Raji (cell line): ENCODE data around the gene CD1B.

Experiments used
- POLR2A ChIP-seq: IDR thresholded peaks from 2 replicates; pipeline ENCODE4 v1.6.1; 2011; ENCODE audit warnings: low read depth, low read length, control low read depth; ENCODE audit not compliant: insufficient read depth

Gene CD1B

DNA sequence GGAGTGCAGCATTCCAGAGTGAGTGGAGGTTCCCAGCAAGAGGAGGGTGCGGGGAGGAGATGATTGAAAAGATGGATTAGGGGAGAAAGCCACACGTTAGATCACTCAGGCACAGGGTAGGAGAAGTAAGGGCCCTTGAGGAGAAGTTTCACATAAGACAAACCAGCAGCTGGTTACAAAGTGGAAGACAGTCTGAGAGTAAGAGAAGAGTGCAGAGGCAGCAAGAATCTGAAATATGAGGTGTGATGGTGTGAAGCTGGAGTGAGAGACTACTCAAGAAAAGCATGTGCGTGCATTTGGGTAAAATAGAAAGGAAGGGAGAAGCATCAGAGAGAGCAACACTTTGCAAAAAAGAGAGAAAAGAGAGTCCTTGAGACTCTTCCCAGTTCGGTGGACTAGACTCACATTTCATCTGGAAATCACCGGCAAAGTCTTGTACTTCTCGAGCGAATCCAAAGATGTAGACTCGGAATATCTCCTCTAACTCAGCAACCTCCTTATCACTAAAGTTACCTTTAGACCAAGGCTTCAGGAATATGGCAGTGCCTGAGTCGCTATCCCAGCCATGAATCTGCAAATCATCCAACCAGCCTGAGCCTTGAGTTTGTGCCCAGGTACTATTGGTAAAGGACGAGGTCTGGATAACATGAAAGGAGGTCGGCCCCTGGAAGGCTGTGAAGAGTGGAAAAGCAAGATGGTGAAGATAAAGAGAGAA is 783 bp downstream of the CD1B start:
- no peak for TF ChIP-seq POLR2A

DNA sequence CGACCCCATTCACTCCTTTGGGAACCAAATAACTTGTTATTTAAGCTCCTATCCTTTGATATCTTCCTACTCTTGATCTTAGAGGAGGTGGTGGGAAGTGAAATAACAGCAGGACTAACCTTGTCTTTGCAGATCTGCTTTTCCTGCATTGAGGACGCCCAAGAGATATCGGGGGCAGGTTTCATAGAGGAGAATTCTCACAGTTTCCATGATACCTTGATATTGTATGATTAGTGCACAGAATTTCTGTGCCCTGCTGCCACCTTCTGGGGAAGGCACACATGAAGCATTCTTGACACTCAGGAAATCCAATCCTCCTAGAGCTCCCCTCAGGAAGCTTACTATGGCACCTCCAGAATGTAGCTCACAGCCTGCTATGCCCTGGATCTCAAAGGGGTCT is 1.6 kb downstream of the CD1B start:
- no peak for TF ChIP-seq POLR2A

DNA sequence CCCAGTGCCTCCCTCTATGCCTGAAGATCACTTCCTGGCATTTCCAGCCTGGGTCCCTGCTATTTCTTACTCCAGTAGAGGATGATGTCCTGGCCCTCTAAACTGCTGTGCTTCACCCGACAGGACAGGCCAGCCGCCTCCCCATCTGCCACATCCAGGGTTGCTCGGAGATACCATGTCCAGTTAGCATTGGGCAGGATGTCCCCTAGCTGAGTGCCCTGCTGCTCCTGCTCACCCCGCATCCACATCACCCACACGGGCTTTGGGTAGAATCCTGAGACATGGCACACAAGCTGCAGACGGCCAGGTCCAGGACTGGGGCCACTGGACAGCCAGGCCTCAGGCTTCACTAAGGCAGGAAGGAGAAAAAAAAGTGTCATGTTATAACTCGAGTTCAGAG is 2.0 kb downstream of the CD1B start:
- no peak for TF ChIP-seq POLR2A

DNA sequence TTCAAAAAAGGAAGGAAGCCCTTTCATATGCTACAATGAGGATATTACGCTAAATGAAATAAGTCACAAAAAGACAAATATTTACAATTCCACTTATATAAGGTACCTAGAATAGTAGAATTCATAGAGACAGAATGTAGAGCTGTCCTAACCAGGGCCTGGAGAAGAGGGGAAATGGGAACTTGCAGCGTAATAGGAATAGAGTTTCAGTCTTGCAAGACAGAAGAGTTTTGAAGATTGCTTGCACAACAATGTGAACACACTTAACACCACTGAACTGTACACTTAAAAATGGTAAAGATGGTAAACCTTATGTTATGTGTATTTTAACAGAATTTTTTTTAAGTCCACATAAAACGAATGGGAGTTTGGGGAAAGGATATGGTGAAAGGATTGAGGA is 2.9 kb downstream of the CD1B start:
- no peak for TF ChIP-seq POLR2A

DNA sequence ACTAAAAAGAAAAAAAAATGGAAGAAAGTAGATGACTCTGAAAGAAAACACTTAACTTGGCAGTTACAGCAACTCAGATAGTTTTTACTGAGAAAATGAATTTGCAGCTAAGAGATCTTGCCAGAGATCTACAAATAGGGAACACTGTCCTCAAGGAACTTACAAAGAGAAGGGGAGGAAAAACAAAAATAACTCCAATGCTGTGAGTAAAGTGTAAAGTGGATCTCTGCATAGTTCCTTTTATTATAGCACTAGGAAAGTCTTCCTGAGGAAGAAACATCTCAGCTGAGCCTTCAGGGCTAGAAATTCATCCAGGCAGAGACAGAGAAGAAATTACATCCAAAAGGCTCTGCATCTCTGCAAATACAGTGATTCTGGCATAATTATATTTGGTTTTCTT is 3.9 kb downstream of the CD1B start:
- no peak for TF ChIP-seq POLR2A

DNA sequence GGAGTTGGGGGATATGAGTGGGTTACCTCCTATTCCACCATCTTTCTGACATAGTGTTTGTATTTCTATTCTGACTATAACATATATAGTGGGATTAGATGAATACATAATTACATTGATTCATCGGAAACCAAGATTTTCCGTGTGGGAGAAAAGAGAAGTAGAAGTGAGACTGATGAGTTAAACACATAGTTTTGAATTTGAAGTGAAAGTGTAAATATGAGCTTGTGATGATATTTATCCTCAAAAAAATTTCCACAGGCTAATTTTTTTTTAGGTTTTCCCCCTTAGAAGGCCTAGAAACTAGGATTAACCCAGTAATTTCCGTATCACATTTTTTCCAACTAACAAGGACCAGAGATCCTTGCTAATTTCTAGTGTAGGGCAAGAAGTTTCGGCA is 6.9 kb downstream of the CD1B start:
- TF ChIP-seq POLR2A, result no peak

DNA sequence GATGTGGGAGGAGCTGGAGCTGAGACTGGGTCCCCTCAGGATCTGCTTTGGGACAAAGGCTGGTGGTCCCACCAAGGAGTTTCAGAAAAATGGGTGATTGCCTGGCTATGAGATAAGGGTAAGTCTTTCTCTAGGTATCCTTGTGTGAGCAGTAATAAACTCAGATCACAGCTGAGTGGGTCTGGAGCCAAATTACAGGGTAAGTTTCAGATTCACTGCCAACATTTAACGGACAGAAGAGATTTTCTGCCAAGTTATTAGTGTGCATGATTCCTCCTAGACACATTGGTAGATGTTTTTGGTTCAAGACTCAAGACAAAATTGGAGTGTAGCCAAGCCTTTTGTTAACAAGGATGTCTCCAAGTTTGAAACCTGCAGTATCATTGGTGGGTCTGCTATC is 7.5 kb downstream of the CD1B start:
- no peak for TF ChIP-seq POLR2A

DNA sequence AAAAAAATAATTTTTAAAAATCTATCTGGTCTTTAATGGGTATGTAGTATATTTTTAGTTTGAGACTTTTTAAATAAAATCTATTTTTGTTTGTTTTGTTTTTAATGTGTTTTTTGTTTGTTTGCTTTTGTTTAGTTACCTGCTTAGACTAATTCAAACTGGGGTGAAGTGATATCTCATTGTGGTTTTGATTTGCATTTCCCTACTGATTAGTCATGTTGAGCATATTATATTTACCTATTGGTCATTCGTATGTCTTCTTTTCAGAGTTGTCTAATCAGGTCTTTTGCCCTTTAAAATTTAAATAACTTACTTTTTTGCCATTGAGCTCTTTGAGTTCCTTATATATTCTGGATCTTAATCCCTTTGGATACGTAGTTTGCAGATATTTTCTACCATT is 20.3 kb downstream of the CD1B start:
- TF ChIP-seq POLR2A, result no peak

DNA sequence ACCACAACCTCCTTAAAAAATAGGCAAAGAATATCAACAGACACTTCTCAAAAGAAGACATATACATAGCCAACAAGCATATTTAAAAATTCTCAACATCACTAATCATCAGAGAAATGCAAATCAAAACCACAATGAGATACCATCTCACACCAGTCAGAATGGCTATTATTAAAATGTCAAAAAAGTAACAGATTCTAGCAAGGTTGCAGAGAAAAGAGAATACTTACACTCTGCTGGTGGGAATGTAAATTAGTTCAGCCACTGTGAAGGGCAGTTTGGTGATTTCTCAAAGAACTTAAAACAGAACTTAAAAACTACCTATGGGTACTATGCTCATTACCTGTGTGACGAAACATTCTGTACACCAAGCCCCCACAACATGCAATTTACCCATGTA is 20.7 kb downstream of the CD1B start:
- no peak for TF ChIP-seq POLR2A

DNA sequence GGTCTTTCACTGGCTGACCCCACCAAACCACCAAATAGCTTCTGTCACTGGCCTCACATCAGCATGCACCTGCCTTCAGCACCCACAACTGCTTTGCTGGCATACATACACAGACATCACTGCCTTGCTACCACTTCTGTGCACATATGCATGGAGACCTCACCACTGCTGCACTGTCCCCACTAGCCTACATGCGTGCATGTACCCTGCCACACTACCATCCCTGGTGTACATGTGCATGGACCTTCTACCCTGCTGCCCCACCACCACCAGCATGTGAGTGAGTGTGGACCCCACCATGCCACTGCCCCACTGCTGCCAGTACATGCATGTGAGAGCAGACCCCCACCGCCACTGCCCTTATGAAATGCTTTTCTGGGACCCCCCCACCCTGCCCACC is 35.5 kb downstream of the CD1B start:
- no peak for TF ChIP-seq POLR2A

DNA sequence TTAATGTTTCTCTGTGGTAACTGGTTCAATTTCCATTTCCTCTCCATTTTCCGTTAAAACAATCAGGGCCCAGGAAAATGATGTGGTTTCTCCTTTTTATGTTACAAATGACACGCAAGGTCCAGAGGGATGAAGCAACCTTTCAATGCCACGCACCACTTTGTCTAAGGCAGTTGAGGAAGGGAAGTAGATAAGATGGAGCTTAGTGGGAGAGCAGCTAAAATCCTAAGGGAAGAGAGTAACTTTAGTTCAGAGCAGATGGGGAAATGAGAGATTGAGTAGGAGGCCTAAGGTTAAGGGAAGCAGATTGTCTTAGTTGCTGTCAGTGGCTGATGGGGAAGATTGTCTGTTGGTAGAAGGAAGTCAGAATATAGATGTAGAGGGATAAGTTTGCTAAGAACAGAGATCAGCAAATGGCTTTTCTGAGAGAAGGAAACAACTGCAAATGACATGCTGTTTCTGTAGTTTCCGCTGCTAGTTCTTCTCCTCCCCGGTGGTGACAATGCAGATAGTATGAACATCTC is 40.9 kb downstream of the CD1B start:
- no peak for TF ChIP-seq POLR2A

DNA sequence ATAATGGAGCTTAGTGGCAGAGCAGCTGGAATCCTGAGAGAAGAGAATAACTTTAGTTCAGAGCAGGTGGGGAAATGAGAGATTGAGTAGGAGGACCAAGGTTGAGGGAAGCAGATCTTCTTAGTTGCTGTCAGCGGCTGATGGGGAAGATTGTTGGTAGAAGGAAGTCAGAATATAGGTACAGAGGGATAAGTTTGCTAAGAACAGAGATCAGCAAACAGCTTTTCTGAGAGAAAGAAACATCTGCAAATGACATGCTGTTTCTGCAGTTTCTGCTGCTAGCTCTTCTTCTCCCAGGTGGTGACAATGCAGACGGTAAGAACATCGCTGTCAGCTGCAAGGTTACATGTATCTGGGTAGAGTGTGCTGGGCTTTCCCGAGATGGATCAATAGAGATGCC is 41.5 kb downstream of the CD1B start, which contains the start of gene CD1C:
Gene CD1C, plus strand, starts transcription at position 113 of the 400 bp plus-strand sequence. Its CDS starts 142 bp downstream, at position 255.
- no peak for TF ChIP-seq POLR2A

DNA sequence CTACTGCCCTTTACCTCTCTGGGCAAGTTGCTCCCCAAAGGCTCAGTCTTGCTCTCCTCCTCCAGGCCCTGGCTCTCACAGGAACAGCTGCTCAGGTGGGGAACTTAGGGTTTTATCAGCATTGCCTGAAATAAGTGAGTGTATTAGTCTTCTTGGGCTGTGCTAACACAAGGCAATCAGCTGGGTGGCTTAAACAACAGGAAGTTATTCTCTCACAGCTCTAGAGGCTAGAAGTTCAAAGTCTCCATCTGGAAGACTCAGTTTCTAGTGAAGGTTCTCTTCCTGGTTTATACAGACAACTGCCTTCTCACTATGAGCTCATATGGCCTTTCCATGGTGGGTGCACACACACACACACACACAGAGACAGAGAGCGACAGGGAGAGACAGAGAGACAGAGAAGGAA is 44.4 kb downstream of the CD1B start:
- no peak for TF ChIP-seq POLR2A

DNA sequence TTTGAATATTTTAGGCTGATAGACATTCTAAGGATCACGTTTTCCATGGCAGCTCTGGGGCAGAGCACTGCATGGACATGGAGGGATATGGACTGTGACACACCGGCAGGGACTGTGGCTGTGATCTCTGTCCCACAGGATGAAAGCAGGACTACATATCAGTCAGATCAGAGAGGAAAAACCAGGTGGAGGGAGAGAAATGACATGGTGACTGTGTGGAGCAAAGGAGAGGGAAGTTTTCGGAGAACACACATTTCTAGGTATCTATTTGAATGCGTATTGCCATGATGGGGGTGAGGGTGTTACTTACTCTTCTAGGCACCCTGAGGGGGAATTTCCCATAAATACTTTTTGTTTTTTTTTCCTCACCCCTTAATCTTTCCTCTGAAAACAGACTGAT is 44.8 kb downstream of the CD1B start:
- TF ChIP-seq POLR2A, result no peak

DNA sequence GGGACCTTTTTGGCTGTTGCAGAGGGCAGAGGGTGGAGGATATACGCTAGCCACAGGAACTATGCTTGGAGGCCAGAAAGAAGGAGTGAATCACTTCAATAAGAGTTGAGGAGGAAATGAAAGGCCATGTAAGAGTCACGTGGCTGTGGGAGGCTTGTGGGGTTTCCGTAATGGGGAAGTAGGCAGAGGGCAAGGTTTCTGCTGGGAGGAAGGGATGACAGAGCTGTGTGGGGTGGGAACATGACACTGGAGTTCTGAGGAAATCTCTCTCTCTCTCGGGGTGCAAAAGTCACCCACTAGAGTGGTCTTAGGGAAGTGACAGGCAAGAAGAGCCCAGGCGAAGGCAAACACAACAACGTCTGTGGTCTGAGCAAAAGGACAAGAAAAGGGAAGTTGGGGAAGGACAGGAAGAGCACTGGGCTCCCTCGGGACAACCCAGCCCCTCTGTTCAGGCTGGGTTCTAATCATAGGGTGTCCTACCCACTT is 45.5 kb downstream of the CD1B start:
- TF ChIP-seq POLR2A, result no peak

DNA sequence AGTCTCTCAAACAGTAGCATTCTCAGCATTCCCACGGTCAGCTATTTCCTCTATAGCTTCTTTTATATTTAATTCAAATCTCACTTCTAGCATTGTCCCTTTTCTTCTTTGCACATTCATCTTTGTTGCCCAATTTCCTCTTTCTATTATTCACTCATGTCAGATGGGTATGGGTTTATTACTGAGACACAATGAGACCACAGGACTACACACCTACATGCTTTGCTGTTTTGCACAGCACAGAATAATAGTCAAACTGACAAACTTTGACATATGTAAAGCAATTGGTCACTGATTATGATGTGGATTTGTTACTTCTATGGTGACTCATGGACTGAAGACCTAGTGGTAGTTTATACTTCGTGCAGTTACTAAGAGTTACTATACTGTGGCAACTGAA is 47.4 kb downstream of the CD1B start:
- TF ChIP-seq POLR2A, result no peak
